GM18511 (cell line): ENCODE measurements around the gene CNTNAP2.

ENCODE experiments used
- ATAC-seq: cut with Tn5 transposase; IDR thresholded peaks from one replicate; pipeline ENCODE4 v1.9.1; 2021; ENCODE audit warnings: mild to moderate bottlenecking, moderate library complexity; ENCODE audit not compliant: unreplicated experiment

Gene CNTNAP2

GRCh38 chr7:148336411-148336810 is 2219.8 kb downstream of the CNTNAP2 start:
- ATAC-seq = no peak

- no peak for ATAC-seq
Observed at GRCh38 chr7:148337246-148337965, 2220.8 kb downstream of the CNTNAP2 start.

DNA sequence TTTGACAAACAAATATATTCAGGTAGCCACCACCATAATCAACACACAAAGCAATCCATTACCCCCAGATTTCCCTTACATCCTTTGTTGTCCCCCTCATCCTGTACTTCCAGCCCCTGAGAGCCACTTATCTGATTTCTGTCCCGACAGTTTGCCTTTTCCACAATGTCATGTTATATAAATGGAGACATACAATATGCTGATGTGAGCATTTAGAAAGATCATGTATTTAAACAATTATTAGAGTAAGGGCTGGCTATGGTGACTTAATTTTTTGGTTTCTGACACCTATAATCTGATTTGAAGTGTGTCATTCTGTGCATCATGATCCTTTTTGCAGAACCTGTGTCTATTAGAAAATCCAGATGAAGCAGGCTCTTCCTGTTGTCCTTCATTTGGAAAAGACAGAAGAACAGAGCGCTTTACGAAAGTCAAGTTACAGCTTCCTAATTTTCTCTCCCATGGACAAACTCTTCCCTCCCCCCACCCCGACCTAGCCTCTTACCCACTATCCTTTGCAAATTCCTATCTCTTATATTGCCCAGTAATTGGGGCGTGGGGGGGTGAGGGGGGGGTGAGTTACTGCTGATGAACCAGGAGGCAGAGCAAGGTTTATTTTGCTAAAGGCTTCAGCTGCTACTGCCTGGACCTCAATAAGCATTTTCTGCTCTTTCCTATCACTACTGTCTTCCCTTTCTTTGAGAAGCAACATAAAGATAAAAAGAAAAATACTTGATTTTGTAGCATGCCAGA is 2221.6 kb downstream of the CNTNAP2 start:
- no peak for ATAC-seq

DNA sequence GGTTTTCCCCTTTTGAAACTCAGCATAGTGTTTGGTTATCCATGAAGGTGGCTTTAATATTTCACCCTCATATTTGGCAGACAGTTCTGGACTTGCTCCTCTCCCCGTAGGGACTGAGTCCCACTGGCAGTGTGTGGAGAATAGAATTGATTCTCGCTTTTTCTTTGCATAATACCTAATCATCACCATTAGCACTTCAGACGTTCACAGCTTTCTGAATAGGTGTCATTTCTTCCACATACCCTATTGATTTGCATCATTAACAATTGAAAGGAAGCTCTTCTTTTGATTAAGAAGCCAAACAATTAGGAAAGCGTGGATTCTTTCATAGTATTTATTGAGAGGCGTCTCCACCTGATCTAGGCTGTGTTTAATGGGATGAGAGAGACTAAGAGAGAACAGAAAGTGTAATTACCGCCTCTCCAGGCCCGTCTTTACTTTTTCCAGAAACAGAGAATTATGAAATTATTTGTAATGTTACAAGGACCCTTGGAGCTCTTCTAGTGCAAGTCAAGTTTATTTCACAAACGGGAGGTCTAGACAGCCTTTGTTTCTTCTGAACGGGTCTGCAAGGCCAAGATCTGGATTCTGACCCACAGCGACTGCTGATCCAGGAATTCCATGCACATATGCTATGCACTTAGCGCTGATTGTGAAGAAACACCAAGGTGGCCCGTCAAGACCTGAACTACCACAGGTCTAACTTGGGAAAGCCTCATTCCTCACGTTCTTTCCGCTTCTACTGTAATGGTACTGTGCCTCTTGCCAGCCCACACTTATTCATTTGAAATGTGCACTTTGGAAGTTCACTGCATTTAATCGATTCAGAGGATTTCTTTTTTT is 2224.1 kb downstream of the CNTNAP2 start:
- ATAC-seq = no peak

DNA sequence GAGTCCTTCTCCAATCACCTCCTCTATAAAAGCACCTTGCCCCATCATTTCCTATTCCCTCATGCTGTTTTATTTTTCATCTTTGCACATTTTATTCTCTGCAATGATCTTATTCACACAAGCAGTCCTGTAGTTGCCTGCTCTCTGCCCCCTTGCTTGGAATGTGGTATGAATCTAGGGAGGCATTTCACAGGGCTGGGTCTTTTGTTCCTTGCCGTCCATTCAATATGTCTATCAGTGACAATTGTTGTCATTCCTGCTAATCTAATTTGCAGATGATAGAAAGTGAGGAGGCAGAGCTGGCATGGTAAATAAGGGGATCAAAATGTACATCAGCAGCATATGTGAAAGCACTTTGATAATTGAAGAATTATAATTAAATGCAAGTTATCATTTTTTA is 2227.8 kb downstream of the CNTNAP2 start:
- no peak for ATAC-seq

- no peak for ATAC-seq
Observed at GRCh38 chr7:148347981-148348380, 2231.4 kb downstream of the CNTNAP2 start.

GRCh38 chr7:148348466-148348865 is 2231.9 kb downstream of the CNTNAP2 start:
- no peak for ATAC-seq

- no peak for ATAC-seq
Observed at GRCh38 chr7:148356303-148356702, 2239.7 kb downstream of the CNTNAP2 start.

GRCh38 chr7:148362541-148362940 is 2245.9 kb downstream of the CNTNAP2 start:
- no peak for ATAC-seq

GRCh38 chr7:148367731-148368475 is 2251.3 kb downstream of the CNTNAP2 start:
- no peak for ATAC-seq

DNA sequence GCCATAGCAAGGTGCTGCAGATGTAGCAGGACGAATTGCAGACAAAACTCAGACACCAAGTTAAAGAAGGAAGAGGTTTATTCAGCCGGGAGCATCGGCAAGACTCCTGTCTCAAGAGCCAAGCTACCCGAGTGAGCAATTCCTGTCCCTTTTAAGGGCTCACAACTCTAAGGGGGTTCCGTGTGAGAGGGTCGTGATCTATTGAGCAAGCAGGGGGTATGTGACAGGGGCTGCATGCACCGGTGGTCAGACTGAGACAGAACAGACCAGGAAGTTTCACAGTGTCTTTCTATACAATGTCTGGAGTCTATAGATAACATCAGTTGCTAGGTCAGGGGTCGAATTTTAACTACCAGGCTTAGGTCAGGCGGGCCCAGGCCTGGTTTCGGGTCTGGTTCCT is 2252.0 kb downstream of the CNTNAP2 start:
- ATAC-seq = no peak

DNA sequence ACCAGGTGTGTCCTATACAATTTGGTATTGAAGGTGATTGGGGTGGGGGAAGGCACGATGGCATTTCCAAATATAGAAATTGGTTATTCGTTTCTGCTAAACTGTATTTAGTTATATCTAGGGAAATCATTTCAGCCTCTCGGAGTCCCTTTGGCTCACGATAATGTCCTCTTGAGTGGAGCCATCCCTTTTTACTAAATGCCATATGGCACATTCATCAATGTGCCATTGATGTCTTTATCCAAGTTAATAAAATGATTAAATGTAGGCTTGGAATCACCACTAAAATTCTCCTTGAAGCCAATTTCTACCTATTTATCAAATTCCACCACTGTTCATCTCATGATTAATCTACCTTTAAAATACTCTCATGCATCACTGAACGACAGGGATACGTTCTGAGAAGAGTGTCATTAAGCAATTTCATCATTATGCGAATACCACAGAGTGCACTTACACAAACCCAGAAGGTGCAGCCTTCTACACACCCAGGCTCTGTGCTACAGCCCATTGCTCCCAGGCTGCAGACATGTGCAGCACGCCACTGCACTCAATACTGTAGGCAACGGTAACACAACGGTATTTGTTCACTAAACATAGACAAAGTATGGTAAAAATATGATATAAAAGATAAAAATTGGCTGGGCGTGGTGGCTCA is 2254.8 kb downstream of the CNTNAP2 start:
- no peak for ATAC-seq

DNA sequence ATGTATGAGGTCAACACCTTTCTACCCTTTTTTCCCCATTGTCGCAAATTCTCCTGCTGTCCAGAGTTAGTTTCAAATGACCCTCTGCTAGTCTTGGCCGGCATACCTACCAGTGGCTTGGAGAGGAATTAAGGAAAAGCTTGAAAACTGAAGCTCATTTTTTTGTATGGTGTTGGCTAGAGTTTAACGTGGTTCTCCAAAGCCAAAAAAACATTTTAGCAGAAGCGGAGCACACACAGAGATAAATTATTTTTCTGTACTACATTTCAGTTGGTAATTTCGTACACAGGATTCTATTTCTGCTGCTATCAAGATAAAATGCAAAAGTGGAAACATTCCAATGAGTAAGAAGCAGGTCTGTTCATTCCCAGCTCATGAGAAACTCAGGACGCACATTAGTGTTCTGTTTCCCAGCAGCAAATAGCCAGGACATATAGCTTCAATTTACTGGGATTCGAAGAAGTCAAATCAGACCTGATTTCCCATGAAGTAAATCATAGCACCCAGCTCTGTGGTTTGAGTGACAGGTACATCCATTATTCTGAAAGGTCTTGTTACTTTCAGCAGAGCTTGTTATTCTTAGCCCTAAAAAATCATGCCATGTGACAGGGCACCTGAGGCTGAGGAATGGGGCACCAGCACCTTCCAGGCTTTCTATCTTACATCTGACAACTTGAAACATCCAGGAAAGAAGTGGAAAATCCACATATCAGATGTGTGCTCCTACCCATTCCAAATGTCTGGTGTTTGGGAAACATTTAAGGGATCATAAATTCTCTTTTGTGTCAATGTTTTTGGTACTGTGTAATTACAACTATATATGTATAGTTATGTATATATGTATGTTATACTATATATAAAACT is 2258.0 kb downstream of the CNTNAP2 start:
- ATAC-seq = no peak

DNA sequence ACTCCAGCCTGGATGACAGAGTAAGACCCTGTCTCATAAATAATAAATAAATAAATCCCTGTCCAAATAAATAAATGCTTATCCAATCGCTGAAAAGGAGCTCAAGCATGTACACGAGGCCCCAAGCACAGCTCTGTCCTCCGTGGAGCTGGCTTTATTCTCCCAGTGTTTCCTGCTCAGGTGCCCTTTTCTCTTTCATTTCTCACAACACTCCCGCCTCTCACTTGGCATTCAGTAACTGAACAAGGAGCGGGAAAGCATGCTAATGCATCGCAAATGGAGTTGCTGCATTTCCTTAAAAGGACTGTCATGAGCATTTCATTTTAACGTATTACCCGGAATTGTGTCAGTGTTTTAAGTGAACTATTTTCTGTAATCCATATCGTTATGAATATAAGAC is 2263.1 kb downstream of the CNTNAP2 start:
- no peak for ATAC-seq

- no peak for ATAC-seq
Observed at GRCh38 chr7:148380596-148381419, 2264.2 kb downstream of the CNTNAP2 start.

DNA sequence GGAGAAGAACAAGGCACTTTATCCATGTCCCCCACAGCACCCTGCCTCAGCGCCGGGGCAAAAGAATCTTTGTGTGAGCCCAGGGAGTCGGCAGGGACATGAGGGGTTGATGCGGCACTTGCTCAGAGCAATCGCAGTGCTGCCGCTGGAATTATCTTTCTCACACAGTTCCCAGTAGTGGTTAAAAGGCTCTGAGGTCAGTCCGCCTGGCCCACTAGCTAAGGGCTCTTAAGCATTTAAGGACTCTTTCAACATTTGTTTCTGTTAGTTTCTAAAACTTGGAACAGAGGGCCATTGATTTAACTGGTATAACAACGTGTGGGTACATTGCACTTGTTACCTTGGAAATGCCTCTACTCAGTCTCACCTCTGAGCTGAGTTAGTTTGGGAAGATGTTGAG is 2266.0 kb downstream of the CNTNAP2 start:
- ATAC-seq = no peak

DNA sequence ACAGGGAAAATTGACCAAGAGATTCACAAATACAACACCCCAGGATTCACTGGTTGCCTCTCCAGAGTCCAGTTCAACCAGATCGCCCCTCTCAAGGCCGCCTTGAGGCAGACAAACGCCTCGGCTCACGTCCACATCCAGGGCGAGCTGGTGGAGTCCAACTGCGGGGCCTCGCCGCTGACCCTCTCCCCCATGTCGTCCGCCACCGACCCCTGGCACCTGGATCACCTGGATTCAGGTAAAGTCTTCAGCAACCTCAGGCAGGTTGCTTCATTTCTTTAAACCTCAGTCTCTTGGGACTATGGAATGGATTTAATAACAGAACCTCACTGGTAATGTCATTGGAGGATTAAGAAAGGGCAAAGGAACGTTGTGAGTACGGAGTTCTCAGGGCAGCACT is 2267.1 kb downstream of the CNTNAP2 start:
- ATAC-seq = no peak

DNA sequence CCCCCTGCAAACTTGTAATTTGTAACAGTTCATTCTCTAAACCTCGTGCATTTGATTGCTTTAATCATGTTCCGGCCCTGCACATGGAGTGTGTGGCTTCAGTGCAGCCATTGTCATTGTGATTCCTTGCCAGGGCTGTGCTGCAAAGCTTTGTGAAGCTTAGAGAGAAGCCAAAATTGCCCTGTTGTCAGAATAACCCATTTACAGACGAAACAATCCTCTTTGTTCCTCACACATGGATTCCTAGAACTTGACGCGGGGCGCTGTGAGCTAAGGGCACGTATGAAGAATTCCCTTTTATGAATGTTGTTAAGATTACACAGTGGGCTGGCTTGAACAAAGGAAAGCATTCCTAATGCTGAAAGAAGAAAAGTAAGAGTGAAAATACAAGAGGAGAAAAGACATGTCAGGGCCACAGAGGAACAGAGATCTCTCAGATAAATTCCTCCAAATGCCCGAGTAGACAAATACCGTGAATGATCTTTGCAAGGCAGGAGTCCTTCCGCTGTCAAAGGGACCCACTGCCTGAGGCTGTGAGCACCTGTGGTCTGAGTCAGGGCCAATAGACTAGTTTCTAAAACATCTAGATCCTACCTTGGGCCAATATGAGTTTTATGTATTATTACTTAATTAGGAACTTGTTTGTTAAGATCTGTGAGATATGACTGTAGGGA is 2268.5 kb downstream of the CNTNAP2 start:
- no peak for ATAC-seq
